GM12874 (cell line): Measurements from ENCODE around the gene TBC1D30.

Experiments
- TF ChIP-seq, protein P1 (sequence below): IDR thresholded peaks from 2 replicates; pipeline ENCODE4 v1.5.1; 2011; ENCODE audit warnings: low read depth, mild to moderate bottlenecking, control low read depth, low read length, moderate library complexity; ENCODE audit not compliant: insufficient read depth

Gene TBC1D30

DNA sequence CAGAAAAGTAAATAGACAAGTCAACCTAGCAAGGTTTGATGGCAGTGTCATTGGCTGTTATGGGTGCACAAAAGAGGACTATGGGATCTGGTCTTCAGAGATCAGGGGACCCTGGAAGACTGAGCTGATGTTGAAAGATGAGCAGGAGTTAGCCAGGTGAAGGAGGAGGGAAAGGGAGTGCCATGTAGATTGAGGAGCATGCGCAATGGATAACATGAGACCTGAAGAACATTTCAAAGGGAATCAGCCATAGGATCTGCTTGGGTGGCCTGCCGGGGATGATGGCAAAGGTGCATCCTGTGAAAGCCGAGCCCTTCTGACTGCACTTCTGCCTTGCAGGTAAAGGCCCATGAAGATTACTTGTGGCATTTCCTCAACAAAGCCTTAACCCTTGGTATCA lies 90.8 kb downstream of the TBC1D30 start:
- TF ChIP-seq, protein P1, sequence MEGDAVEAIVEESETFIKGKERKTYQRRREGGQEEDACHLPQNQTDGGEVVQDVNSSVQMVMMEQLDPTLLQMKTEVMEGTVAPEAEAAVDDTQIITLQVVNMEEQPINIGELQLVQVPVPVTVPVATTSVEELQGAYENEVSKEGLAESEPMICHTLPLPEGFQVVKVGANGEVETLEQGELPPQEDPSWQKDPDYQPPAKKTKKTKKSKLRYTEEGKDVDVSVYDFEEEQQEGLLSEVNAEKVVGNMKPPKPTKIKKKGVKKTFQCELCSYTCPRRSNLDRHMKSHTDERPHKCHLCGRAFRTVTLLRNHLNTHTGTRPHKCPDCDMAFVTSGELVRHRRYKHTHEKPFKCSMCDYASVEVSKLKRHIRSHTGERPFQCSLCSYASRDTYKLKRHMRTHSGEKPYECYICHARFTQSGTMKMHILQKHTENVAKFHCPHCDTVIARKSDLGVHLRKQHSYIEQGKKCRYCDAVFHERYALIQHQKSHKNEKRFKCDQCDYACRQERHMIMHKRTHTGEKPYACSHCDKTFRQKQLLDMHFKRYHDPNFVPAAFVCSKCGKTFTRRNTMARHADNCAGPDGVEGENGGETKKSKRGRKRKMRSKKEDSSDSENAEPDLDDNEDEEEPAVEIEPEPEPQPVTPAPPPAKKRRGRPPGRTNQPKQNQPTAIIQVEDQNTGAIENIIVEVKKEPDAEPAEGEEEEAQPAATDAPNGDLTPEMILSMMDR, result no peak

DNA sequence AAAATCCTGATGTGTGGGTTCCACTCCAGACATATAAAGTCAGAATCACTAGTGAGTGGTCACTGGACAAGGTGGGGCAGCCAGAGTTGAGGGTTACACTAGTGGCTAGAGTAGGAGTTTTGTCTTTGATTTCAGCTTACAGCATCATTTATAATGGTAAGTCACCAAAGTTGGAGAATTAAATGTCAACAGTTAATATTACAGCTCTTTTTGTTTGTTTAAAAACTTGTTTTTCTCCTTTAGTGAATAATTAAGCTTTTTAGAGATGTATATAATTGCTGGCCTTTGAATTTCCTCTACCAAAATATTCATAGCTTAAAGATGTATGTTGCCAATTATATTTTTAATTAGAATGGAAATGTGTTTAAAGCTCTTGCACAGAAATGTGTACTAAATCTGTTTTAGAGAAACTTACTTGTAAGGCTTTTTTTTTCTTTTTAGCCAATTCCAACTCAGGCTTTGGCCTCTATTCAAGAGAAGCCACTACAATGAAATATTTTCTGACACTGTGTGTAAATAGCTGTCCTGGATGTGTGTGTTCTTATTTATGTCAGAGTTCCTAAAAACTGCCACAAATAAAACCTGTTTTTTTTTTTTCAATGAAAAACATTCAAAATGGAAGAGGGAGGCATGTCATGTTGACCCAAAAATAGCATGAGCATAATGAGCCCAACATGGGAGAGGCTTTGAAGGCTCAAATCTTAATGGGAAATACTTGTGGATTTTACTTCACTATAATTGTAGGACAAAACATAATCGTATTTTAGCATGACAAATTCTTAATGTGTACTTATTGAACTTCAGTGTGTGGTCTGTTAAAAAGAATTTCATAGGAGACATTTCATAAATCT lies 92.2 kb downstream of the TBC1D30 start:
- TF ChIP-seq, protein P1, result no peak

DNA sequence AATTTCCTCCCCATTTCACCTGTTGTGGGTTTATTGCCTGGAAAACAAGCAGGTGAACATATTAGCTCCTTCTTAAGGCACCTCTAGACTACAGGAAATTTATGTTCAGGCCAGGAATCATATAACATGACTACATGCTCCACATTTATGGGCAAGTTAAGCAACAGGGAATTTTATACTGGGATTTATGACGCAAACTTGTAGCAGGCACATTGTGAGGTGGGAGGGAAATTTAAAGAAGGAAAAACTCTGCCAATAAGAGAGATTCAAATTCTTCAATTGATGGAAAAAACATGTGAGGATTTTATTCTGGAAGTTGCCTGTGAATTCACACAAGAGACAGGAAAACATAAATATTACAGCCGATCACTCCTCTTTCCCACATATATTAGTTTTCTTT lies 93.9 kb downstream of the TBC1D30 start:
- TF ChIP-seq, protein P1, result no peak

DNA sequence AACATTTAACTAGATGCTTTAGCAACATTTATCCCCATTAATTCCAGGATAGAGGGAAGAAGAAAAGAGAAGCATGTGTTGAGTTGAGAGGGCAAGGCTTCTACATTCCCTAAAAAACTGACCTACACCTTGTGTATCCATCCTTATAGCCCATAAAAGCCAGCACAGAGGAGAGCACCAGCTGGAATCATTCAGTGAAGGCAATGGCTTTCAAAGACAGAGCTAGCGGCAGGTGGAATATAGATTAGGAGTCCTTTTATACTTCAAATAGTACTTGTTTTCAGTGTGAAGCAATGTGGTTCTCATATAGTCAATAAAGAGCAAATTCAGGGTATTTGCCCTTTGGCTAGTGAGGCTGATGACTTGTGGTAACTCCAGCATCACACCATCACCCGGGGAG lies 94.4 kb downstream of the TBC1D30 start:
- TF ChIP-seq, protein P1, result no peak

GRCh38 chr12:64922853-64923252 lies 98.4 kb downstream of the TBC1D30 start:
- TF ChIP-seq, protein P1, result no peak

GRCh38 chr12:64923536-64923935 lies 99.1 kb downstream of the TBC1D30 start:
- TF ChIP-seq, protein P1, result no peak
